Anterior cingulate cortex (tissue), 58 donors: ENCODE results near the gene CLCN1.
A peak's percentile ranks its signal among the peaks of the same experiment; 100 is the strongest.
"Not testable (repeated sequence)": the region's sequence is repeated elsewhere in the genome, so short reads cannot be mapped to it uniquely, and the experiment has no call there.

Experiments used
- DNase-seq, 58 donors: peaks; one replicate each; lab custom pipeline; 2025; lab: John Stamatoyannopoulos, UW

Gene CLCN1

GRCh38 chr7:143315776-143316175 lies at the start of gene CLCN1:
TSS of gene CLCN1 (plus strand) at chr7:143316111. CDS start at chr7:143316213, 102 bp downstream.
- no peak for DNase-seq

GRCh38 chr7:143269251-143269650 lies 46.7 kb upstream of the CLCN1 start:
- DNase-seq: no peak

- no peak for DNase-seq
Observed at GRCh38 chr7:143271240-143271639, 44.7 kb upstream of the CLCN1 start.

DNA sequence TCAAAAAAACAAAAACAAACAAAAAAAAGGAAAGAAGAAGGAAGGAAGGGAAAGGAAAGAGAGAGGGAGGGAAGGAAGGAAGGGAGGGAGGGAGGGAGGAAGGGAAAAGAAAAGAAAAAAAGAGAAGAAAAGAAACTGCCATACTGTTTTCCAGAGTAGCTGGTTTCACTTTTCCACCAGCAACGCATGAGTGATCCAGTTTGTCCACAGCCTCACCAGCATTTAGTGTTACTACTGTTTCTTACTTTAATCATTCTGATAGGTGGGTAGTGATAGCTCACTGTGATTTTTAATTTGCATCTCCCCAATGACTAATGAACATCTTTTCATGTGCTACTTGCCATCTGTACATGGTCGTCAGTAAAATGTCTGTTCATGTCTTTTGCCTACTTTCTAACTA lies 43.0 kb upstream of the CLCN1 start:
- DNase-seq: no peak

- DNase-seq: peak in 12 of 58 donors; percentile 10 to 83 (median 32)
Observed at GRCh38 chr7:143279186-143280098, 36.5 kb upstream of the CLCN1 start.

GRCh38 chr7:143280160-143280559 lies 35.8 kb upstream of the CLCN1 start:
- no peak for DNase-seq

- no peak for DNase-seq
Observed at GRCh38 chr7:143280566-143280965, 35.3 kb upstream of the CLCN1 start.

DNA sequence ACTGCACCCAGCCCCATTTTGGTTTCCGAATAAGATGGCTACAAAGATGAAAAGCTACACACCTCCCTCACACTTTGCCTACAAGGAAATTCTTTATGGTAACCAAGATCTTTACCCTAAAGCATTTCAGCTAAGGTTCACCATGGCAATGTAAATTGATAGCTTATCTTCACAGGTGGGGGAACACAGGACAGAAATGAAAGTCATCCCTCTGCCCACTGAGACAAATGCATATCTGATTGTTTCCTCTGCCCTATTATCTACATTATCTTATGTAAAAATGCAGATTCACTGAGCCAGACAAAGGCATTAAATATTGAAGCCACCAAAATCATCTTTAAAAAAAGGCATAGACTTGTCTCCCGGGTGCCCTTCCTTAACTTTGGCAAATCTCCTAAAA lies 34.4 kb upstream of the CLCN1 start:
- DNase-seq: no peak

DNA sequence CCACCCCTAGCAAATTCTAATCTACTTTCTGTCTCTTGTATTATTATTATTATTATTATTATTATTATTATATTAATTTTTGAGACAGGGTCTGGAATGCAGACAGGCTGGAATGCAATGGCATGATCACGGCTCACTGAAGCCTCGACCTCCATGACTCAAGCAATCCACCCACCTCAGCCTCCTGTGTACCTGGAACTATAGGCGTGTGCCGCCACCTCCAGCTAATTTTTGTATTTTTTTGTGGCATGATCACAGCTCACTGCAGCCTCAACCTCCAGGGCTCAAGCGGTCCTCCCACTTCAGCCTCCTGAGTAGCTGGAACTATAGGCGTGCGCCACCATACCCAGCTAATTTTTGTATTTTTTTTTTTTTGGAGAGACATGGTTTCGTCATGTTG lies 33.8 kb upstream of the CLCN1 start:
- no peak for DNase-seq

- DNase-seq: no peak
Observed at GRCh38 chr7:143283381-143283780, 32.5 kb upstream of the CLCN1 start.

GRCh38 chr7:143284591-143285469 lies 31.1 kb upstream of the CLCN1 start, which contains the start of gene TMEM139:
TSS of gene TMEM139 (plus strand) at chr7:143284958. CDS start at chr7:143285958, 1,000 bp downstream.
- DNase-seq: peak in 17 of 58 donors; percentile 13 to 59 (median 31)

GRCh38 chr7:143285470-143285778 lies 30.5 kb upstream of the CLCN1 start:
- DNase-seq: peak in 2 of 58 donors; percentile 24 to 41

DNA sequence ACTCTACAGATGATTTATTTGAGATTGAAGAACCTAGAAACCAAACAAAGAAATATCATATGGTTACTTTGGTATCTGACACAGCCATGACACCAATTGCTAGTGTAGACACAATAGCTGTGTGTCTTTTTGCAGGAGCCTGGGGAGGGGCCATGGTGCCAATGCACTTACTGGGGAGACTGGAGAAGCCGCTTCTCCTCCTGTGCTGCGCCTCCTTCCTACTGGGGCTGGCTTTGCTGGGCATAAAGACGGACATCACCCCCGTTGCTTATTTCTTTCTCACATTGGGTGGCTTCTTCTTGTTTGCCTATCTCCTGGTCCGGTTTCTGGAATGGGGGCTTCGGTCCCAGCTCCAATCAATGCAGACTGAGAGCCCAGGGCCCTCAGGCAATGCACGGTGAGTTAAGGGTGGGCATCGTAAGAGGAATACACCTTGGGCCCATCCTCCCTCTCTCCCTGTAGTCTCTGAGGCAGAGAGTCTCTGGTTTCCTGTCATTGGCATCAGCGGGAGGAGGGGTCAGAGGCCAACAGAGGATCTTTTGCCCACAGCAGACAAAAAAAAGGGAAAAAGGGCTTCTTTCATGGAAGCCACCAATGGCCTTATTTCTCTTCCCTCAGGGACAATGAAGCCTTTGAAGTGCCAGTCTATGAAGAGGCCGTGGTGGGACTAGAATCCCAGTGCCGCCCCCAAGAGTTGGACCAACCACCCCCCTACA lies 29.9 kb upstream of the CLCN1 start:
- DNase-seq: peak in 27 of 58 donors; percentile 14 to 84 (median 57)

- DNase-seq: peak in 23 of 58 donors; percentile 23 to 84 (median 60)
Observed at GRCh38 chr7:143286522-143286890, 29.4 kb upstream of the CLCN1 start.

DNA sequence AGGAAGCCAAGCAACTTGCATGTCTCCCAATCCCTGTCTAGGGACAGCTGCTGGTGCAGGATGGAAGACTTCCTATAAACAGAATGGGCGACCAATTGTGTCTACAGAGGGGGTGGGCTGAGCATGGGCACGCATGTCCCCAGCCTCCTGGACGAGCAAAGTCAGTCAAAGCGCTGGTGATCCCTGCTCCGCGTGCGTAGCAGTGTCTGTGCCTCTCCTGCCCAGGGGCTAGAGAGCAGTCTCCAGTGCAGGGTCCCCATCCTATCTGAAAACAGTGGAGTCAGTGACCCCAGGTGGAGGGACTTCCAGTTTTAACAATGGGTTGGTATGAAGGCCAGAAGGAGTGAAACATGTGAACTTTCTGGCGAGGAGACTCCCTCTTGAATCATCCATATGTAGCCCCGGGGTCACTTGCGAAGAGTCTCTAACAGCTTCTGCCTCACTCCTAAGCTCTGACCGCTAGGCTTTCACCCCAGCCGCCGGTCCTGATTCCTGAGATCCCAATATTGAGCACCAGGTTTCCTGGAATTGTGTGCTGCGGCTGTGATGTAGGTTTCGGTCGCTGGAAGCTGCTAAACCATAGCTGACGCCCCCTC lies 28.5 kb upstream of the CLCN1 start:
- DNase-seq: peak in 4 of 58 donors; percentile 38 to 65 (median 54)

GRCh38 chr7:143287935-143288826 lies 27.7 kb upstream of the CLCN1 start, which contains the start of gene CASP2:
TSS of gene CASP2 (plus strand) at chr7:143288351. CDS start at chr7:143288456, 105 bp downstream.
- DNase-seq: peak; percentile 63 to 100 (median 96)

DNA sequence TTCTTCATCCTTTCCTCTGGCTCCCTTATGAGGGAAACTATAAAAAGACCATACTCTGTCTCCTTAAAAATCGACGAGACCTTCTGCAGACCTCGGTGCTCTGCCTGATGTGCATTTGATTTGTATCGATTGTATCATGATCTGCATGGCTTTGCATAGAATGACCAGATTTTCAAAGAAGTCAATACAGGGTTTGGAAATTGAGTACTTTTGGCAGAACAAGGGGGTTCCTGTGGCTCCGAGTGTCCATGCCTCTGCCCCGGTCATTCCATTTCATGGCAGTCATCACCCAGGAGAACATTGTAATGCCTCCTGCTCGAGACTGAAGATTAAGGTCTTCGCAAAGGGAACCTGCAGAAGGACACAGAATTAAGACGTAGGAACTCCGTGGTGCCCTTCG lies 27.1 kb upstream of the CLCN1 start:
- DNase-seq: peak in 1 of 58 donors; percentile 20

DNA sequence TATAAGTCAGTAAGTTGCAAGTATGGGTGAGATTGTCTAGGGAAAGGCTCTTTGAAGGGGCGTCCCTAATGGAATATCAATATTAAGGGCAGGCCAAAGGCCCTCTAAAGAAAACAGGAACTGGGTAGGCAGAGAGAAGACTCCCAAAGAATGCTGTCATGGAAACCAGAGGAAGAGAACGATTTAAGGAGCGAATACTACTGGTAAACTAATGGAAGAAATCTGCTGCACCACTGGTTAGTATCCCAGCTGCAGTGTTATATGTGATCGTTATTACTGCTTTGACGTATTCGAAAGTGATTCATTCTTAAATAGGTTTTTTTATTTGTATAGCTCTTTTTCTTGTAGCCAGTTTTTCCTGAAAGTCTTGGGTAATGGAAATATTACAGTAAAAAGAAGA lies 26.5 kb upstream of the CLCN1 start:
- DNase-seq: no peak

GRCh38 chr7:143289888-143290287 lies 26.0 kb upstream of the CLCN1 start:
- not testable (repeated sequence) for DNase-seq
